GM18498 (cell line): Measurements from ENCODE around the gene OR13J1.
"Not testable (repeated sequence)": the region's sequence is repeated elsewhere in the genome, so short reads cannot be mapped to it uniquely, and the experiment has no call there.

Experiments used
- ATAC-seq: cut with Tn5 transposase; IDR thresholded peaks from one replicate; pipeline ENCODE4 v1.9.1; 2021; ENCODE audit warnings: mild to moderate bottlenecking, moderate library complexity; ENCODE audit not compliant: unreplicated experiment

Gene OR13J1

DNA sequence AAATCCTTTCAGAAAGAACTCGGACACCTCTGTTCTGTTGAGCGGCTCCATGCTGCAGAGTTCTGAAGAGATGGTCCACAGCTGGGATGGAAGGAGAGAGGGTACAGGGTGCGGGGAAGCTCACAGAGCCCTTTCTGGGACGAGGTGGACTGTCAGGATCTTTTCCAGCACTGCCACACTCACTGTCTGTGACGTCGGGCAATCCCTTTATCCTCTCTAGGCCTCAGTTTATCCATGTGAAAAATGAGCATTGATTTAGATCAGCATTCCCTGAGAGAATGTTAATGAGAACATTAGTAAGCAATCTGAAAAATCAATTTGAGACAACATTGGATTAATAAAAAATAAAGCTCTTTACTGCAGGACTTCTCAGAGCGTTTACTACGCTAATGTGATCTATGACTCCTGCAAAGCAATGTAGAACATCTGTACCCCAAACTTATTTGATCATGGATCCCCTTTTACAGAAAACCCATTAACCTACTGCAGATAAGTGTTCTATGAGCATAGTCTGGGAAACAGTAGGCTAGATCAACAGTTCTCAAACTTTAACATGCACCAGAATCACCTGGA, at the start of gene OR13J1:
TSS of gene OR13J1 (minus strand) at position 51 of the 573 bp plus-strand sequence. CDS start at position 51, 0 bp downstream.
- no peak for ATAC-seq

DNA sequence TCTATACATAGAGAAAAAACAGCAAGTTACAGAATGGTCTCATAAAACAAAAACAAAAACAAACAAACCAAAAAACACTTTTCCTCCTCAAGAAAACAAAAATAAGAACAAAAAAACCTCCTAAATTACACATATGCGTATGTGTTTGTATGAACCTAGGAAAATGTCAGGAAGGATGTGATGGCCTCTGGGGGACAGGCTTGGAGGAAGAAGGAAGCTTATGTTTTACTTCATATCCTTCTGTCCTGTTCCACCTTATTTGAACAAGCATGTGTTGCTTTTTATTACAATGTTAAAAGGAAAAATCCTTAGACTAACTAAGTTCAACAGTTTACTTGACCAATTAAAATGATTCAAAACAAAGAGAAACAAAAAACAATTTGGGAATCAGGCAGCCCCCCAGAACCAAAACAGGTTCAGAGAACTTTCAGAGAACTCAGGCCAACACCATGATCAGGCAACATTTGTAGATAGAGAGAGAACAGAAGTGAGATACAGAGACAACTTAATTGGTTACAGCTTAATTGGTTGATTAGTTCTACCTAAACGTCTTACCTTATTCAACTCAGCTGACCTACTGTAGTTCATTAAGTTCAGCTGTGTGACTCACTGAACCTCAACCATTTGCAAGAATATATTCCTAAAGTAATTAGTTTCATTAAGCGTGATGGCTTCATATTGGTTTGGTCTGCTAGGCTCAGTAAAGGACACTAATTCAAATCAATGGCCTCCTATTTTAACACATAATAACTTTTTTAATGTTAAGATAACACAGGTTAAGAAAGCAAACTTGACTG, 49.2 kb upstream of the OR13J1 start:
- ATAC-seq, result no peak

DNA sequence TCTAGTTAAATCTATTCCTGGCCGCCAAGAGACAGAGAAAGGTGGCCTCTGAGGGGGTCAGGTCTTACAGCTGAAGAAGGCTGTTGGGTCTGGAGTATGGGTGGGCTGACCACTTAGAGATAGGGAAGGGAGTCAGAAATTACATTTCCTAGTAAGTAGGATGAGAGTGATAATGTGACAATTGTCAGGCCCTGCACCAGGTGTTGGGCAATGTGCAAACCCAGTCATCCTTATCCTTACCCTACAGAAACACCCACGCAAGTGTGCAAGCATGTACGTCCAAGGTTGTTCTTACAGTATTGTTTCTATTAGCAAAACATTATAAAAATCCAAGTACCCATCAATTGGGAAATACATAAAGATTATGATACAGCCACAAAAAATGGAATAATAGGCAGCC, 48.6 kb upstream of the OR13J1 start:
- no peak for ATAC-seq

DNA sequence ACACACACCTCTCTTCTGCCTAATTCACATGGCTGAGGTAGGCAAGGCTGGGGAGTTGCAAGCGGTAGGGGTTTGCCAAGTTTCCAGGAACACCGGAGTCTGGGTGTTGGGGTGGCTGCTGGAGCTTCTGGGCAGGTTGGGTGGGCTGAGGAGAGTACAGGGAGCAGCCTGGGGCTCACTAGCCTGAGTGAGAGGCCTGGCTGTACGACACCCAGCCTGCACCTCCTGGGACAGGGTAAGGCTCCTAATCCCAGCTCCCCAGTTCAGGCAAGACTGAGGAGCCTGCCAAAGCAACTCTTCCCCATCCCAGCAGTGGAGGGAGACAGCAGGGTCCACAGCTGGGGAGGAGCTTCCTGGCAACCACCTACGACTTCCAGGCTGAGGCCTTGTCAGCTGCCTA, 47.1 kb upstream of the OR13J1 start:
- ATAC-seq, result no peak

GRCh38 chr9:35915681-35916294, 45.6 kb upstream of the OR13J1 start:
- ATAC-seq, result no peak

- no peak for ATAC-seq
Measured at GRCh38 chr9:35914301-35914807, 44.2 kb upstream of the OR13J1 start.

- ATAC-seq, result not testable (repeated sequence)
Measured at GRCh38 chr9:35913429-35913828, 43.2 kb upstream of the OR13J1 start.

GRCh38 chr9:35912791-35913400, 42.7 kb upstream of the OR13J1 start:
- no peak for ATAC-seq

DNA sequence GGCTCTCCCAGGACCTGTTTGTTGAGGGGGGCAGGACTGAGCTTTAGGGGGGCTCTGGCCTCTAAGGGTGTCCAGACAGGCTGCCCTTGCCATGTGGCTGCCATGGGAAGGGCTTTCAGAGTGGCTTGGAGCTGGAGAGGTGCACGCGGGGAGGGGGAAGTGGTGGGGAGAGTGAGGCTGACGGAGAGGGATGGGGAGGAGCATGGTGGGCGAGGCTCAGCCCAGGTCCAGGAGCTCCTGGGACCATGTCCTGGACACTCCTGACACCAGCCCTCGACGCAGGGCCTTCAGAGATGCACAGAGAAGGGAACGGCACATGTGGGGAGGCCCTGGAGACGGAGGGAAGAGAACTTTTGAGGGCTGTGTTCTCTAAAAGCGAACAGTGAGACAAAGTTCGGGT, 41.5 kb upstream of the OR13J1 start:
- ATAC-seq, result no peak

GRCh38 chr9:35910613-35911359, 40.6 kb upstream of the OR13J1 start:
- ATAC-seq, result no peak

DNA sequence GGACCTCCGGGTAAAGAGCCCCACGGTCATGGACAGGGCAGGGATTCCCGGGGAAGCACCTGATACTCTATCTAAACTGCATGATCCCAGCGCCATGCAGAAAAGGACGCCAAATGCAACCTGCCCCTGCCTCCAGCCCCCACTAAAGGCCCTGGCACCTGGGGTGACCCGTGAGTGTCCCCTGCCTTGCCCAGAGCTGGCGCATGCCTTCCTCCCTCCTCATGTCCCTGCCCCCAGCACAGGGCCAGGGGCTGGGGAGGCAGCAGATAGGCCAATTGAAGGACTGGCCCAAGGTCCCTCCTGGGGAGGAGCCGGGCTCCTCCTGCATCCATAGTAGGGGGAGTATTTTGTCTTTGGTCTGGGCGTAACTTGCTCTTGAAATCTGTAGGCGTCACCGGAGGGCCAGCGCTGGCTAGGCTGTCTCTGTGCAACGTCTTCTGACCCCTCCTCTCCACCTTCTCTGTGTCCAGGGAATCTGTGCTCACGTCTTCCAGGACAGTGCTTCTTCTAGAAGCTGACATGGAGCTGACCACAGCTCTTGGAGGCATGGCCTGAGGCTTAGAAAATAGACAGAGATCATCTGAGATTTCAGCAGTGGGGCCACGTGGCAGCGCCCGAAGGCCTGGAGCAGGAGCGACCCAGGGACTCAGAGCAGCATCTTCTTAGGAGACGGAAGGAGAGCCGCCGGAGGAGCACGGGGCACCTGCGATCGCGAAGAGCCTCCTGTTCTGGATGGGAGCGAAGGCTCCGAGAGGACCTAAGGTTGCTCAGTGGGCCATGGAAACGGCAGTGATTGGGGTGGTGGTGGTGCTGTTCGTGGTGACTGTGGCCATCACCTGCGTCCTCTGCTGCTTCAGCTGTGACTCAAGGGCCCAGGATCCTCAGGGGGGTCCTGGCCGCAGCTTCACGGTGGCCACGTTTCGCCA, 39.7 kb upstream of the OR13J1 start:
- ATAC-seq, result no peak

DNA sequence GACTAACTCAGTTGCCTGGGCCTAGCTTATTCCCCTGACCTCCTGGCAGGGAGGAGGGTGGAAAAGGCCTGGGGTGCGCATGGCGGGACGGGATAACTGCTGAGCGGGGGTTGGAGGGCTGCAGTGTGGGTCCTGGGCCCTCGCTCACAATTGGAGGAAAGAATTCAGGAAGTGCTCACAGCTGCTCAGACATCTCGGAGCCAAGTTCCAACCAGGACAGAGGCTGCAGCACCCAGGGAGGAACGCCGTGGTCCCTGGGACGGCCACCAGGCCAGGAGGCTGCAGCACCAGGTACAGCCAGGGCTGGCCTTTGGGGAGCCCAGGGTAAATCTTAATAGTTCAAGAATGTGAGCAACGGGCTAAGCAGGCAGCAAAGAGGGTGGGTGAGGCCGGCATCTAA, 39.1 kb upstream of the OR13J1 start, which contains the start of gene SPAAR:
TSS of gene SPAAR (plus strand) at position 217 of the 400 bp plus-strand sequence. CDS start 974 bp downstream, outside the sequence.
- no peak for ATAC-seq

- ATAC-seq, result no peak
Measured at GRCh38 chr9:35908504-35909125, 38.4 kb upstream of the OR13J1 start.

DNA sequence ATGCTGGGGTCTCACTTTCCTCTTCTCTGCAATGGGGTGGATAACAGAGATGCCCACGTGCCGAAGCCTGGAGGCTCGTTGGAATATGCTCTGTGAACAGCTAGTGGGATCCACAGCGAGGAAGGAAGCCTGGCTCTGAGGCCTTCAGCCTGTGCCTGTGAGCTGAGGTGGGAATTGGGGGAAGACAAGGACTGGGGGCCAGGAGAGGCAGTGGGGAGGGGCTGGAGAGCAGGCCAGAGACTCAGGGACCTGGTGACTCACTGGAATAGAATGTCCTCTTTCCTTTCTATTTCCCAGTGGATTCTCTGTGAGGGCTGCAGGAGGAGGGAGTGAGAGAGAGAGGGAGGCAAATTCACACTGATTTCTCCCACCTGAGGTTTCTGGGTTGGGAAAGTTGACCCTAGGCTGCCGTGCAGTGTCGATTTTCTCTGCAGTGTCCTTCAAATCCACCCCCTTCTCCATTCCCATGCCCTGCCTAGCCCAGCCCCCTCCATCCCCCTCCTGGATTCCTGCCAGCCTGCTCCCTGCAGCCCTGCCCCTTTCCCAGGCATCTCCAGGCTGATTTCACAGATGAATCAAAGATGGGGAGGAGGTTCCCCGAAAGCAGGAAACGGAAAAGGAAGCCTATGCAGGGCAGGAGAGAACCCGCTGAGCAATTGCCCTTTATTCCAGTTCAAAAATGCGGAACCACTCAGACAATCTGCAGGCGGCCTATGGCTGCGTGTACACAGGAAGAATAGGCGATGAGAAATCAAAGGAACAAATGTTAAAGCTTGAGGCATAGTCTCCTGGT, 37.7 kb upstream of the OR13J1 start:
- no peak for ATAC-seq

DNA sequence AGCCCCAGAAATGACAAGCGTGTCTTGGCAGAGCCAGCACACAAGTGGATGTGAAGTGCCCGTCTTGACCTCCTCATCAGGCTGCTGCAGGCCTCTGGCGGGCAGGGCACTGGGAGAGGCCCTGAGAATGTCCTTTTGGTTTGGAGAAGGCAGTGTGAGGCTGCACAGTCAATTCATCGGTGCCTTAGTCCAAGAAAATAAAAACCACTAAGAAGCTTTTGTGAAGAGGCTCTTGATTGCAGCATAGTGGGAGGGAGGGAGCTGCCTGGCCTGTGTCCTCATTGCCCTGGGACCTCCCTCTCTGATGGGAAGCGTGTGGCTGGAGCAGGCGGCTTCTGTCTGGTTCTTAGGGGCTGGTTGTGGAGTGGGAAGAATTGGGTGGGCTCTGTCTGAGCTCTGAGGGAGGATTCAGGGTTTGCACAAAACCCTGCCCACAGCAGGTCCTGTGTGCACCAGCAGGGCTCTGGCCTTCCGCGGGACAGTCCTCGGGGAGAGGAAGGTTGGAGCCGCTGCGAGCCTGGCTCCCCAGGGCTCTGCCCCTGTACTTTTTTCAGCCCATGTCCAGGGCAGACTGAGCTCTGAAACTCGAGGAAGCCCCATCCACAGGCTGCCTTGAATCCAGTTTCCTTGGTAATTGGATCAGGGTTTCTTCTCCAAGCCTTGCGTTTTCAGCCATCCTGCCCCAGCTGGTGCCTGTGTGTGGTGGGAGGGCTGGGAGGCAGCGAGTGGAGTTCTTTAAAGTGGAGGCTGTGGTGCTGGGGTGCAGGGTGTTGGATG, 36.9 kb upstream of the OR13J1 start:
- no peak for ATAC-seq

- ATAC-seq, result no peak
Measured at GRCh38 chr9:35905912-35906679, 35.9 kb upstream of the OR13J1 start, which contains the start of gene HRCT1. Gene HRCT1, plus strand, starts transcription at chr9:35906202. Its CDS starts 86 bp downstream, at chr9:35906288.
